ENCODE data around the gene LMNTD1.

LMNTD1 gene

DNA sequence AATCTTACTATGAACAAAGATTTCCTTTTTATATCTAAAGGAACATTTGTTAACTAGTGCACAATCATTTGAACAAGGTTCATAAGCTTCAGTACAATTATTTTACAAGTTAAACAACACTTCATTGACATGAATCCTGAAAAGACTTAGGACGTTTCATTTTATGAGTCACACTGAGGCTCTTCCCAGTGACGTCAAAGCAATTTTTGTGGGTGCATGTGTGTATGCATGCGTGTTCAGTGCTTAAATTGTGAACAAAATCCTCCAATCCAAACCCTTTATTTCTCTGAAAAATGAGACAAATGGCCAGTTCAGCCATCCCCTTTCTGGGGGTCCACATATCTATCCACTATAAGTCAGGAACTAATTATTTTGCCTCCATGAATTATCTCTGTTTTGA is 2.9 kb downstream of the LMNTD1 start:
- DNase-seq, result no peak

GRCh38 chr12:25549120-25549519 is 4.0 kb downstream of the LMNTD1 start:
- no peak for DNase-seq

DNA sequence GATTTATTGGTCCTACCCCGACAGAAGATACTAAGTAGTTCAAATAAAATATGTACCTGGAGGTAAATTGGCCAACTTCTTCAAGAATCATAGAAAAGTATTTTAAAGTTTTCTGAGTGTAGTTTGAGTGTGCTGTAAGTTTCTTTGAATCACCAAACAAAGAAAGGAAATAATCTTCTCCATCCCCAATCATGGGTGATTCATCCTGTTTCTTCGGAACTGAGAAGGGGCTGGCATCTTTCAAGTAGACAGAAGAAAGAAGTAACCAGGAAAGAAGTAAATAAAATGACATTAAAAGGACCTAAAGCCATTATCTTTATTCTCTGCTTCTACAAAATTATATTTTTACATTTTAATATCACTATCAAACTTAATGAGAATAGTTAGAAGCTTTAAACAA is 6.8 kb downstream of the LMNTD1 start:
- no peak for DNase-seq

DNA sequence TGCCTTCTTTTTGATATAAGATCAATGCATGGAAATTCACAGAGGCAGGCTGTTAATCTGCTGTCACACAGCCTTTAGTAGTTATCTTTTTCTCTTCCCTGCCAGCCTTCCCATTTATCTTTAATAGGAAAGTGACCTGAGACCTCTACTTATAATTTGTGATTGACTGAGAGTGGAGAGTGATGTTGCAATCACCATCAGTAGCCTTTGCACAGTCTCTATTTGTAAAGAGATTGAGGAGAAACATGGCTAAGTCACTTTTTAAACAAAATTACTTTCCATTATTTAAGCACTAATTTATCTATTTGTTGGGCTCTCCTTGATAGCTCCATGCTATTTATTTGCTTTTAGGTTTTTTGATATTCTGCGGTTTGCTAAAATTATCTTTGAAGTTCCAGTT is 19.9 kb downstream of the LMNTD1 start:
- no peak for DNase-seq

DNA sequence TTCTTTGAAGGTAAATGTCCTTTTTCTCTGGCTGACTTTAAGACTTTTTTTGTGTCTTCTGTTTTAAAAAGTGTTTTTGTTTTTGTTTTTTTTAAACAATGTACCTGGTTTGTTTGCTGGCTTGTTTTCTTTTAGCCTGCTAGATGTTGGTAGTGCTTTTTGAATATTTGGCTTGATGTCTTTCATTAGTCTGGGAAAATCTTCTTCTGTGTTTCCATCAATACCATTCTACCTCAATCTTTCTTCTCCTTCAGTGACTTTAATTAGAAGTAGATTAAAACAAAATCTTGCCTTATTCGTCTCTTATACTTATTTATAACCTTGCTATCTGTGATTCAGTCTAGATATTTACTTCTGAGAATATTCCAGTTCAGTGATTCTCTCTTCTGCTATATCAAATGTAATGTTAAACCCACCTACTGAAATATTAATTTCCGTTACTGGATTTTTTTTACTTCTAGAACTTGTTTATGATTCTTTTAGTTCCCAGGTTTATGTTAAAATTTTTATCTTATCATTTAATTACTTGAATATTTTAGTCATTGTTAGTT is 21.5 kb downstream of the LMNTD1 start:
- no peak for DNase-seq

DNA sequence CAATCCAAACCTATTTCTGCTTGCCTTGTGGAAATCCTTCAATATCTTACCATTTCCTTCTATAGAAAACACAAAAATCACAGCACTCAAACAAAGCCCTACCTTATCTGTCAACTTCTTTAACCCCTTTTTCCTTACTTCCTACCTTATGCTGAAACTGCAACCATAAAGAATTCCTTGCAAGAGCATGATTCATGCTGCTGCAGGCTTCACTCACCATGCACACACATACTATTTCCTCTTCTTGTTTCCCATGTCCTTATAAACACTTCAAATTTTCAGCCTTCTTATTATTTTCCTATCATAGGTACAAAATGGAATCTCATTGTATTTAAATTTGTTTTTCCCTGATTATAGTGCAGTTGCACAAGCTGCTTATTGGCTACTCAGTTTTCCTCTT is 23.3 kb downstream of the LMNTD1 start:
- no peak for DNase-seq

GRCh38 chr12:25526778-25527177 is 26.3 kb downstream of the LMNTD1 start:
- DNase-seq, result no peak

GRCh38 chr12:25524366-25524765 is 28.7 kb downstream of the LMNTD1 start:
- DNase-seq, result no peak

- DNase-seq, result no peak
Observed at GRCh38 chr12:25521625-25522256, 31.3 kb downstream of the LMNTD1 start.

DNA sequence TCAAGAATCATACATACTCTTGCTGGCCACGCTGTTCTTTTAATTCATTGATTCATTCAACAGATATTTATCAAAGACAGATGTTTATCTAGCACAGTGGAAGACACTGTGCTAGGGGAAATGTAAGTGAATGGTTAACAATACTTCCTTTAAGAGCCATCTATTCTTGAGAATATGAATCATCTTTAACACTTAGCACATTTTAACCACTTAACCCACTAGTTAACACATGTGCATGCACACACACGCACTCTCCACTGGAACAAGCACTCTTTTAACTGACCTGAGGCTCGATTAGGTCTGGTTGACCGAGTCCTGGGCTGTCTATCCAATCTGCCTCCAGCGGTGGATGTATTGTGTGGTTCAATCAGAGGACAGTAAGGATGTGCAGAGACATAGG is 34.6 kb downstream of the LMNTD1 start:
- DNase-seq, result no peak

- DNase-seq, result no peak
Observed at GRCh38 chr12:25504744-25505143, 48.3 kb downstream of the LMNTD1 start.

DNA sequence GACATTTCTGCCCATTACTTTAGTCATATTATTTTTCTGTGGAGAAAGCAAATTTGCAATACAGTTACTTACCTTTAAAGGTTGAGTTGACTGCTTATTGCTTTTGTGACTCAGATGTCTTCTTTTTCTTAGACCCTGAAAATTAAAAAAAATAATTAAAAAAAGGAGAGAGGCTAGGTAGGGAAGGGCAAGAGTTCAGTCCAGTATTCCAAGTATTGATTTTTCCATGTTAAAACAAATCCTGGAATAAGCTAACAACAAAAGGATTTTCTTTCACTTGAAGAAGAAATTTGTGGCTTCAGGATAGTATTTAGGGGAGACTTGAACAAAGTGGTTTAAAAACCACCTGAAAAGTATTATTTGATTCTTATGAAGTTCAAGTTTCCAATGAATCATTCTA is 49.4 kb downstream of the LMNTD1 start:
- no peak for DNase-seq

GRCh38 chr12:25502596-25502995 is 50.5 kb downstream of the LMNTD1 start:
- no peak for DNase-seq

- no peak for DNase-seq
Observed at GRCh38 chr12:25502118-25502517, 51.0 kb downstream of the LMNTD1 start.

DNA sequence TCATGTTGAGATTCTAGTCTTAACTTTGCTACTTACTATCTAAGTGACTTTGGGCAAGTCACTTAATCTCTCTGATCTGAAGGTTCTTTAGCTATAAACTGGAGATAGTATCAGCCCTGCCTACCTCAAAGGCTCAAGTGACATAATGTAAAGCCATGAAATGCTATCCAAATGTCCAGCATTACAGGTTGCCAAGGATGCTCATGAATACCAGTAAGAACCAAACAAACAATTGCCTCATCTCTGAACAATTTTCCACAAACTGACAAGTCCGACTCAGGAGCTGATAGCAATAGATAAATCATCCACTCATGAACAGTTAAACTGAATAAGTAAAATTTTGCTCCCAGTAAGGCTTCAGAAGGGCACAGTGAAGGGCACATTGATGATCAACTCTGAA is 51.5 kb downstream of the LMNTD1 start:
- DNase-seq, result no peak

GRCh38 chr12:25500651-25501050 is 52.4 kb downstream of the LMNTD1 start:
- no peak for DNase-seq

DNA sequence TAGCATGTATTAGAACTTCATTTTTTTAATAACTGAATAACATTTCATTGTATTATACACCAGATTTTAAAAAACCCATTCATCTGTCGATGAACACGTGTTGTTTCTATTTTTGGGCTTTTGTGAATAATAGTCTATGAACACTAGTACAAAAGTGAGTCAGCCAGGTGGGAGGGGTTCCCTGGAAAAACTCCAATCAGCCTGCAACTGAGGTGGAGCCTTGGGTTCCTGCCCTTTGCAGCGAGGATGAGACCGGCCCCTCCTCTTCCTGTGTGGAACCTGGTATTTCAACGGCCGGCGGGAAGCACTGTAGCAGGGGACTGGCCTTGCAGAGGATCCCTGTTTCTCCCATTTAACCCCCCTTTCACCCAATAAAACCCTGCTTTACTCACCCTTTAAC is 56.1 kb downstream of the LMNTD1 start:
- DNase-seq, result no peak

GRCh38 chr12:25496098-25496587 is 56.9 kb downstream of the LMNTD1 start:
- no peak for DNase-seq

GRCh38 chr12:25495331-25496097 is 57.6 kb downstream of the LMNTD1 start:
- DNase-seq, result no peak

GRCh38 chr12:25494926-25495325 is 58.2 kb downstream of the LMNTD1 start:
- no peak for DNase-seq

DNA sequence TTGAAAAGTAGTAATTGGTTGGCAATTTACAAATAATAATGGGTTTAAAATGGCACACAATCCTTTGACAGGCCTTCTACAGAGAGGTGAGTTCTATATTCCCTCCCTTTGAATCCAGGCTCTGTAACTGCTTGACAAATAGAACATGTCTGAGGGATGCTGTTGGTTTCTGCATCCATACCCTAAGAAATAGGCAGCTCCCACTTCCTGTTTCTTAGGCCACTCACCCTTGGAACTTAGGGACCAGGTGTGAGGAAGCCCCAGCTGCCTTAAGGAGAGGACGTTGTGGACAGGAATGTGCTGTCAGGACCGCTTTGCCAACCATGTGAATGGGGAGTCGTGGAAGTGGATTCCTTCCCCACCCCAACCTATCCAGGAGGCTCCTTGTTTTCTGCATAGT is 59.4 kb downstream of the LMNTD1 start:
- DNase-seq, result no peak

DNA sequence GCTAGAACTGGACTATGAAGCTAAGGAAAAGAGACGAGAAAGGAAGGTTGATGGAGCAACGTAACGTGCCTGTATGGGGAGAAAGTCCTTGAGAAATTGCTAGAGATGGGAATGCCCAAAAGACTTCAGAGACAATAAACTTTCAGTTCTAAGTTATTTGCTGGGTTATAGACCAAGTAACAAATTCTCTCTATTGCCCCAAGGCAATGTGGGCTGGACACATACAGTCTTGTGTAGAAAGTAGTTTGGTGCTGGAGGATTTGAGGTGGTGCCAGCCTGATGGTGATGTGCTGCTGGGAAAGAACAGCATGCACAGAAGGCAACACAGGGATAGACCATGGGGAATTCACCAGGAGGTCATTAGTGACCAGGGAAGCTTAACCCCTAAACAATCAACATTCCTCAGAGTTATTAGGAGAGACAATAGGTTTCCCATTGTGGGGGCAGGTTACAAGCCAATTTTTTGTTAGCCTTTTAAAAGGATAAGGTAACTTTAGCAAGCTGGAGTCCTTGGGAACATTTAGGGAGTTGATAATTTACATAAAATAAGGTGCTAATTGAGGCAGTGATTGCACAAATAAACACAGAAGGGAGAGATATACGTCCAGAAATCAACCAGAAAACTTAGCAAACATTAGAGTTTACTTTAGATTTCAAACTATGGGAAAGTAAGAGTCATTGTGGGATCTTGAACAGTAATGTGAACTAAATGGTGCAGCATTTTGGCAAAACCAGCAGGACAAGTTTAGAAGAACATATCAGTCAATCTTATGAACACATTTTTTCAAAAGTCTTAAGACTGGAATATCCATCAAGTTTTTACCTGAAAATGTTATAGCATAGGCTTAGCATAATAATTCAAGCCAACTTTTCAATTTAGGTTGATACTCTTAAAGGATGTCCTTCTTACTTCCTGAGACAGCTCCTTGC is 61.4 kb downstream of the LMNTD1 start:
- DNase-seq, result no peak

All from effector CD8-positive, alpha-beta T cell (primary cell).